H9 (cell line): ENCODE measurements around the gene ENOPH1. TPM values are rescaled to one million over a fixed set of nuclear protein-coding genes. Genes with fewer than 3 reads are reported as not detected.

Experiments
- DNase-seq: peaks from one replicate; pipeline ENCODE4 v3.0.0-alpha.2; 2017
- H2AFZ ChIP-seq: one replicate; pipeline ENCODE4 v1.6.1; 2013; ENCODE audit warnings: mild to moderate bottlenecking, low read length, control low read depth, moderate library complexity
- H2AK5ac ChIP-seq: 2 replicates; pipeline ENCODE4 v1.6.1; 2013; ENCODE audit warnings: low read length, control low read depth, mixed read lengths; ENCODE audit not compliant: insufficient read length
- H2BK120ac ChIP-seq: one replicate; pipeline ENCODE4 v1.6.1; 2013; ENCODE audit warnings: low read depth, mild to moderate bottlenecking, low read length, control low read depth, inconsistent platforms; ENCODE audit not compliant: poor library complexity, severe bottlenecking
- H2BK12ac ChIP-seq: 2 replicates; pipeline ENCODE4 v1.6.1; 2013; ENCODE audit warnings: low read length, control low read depth, mixed read lengths, low read depth; ENCODE audit not compliant: insufficient read length
- H2BK15ac ChIP-seq: 2 replicates; pipeline ENCODE4 v1.6.1; 2013; ENCODE audit warnings: low read depth, low read length, control low read depth
- H2BK20ac ChIP-seq: one replicate; pipeline ENCODE4 v1.6.1; 2013; ENCODE audit warnings: low read depth, mild to moderate bottlenecking, low read length, control low read depth, inconsistent platforms; ENCODE audit not compliant: poor library complexity, severe bottlenecking
- H2BK5ac ChIP-seq: 2 replicates; pipeline ENCODE4 v1.6.1; 2013; ENCODE audit warnings: low read length, control low read depth, mixed read lengths; ENCODE audit not compliant: insufficient read length
- H3K14ac ChIP-seq: 2 replicates; pipeline ENCODE4 v1.6.1; 2013; ENCODE audit warnings: low read length, control low read depth; ENCODE audit not compliant: insufficient read depth
- H3K18ac ChIP-seq: 2 replicates; pipeline ENCODE4 v1.6.1; 2013; ENCODE audit warnings: low read depth, mild to moderate bottlenecking, mixed read lengths, low read length, control low read depth; ENCODE audit not compliant: insufficient read length
- H3K23ac ChIP-seq: 2 replicates; pipeline ENCODE4 v1.6.1; 2013; ENCODE audit warnings: low read length, control low read depth, mixed read lengths, low read depth; ENCODE audit not compliant: insufficient read length
- H3K23me2 ChIP-seq: 2 replicates; pipeline ENCODE4 v1.6.1; 2013; ENCODE audit warnings: low read depth, mild to moderate bottlenecking, mixed read lengths, low read length, control low read depth; ENCODE audit not compliant: insufficient read length, poor library complexity, severe bottlenecking
- H3K27ac ChIP-seq: 2 replicates; pipeline ENCODE4 v1.5.1; 2013; ENCODE audit warnings: low read length, control low read depth, mixed read lengths, low read depth; ENCODE audit not compliant: insufficient read length
- H3K27me3 ChIP-seq: 2 replicates; pipeline ENCODE4 v1.6.1; 2013; ENCODE audit warnings: low read length, control low read depth, inconsistent platforms; ENCODE audit not compliant: insufficient read depth
- H3K4ac ChIP-seq: 2 replicates; pipeline ENCODE4 v1.6.1; 2013; ENCODE audit warnings: low read depth, mild to moderate bottlenecking, control low read depth, inconsistent platforms, low read length, moderate library complexity
- H3K4me1 ChIP-seq: 2 replicates; pipeline ENCODE4 v1.6.1; 2013; ENCODE audit warnings: low read length, control low read depth, inconsistent platforms; ENCODE audit not compliant: insufficient read depth
- H3K4me2 ChIP-seq: 2 replicates; pipeline ENCODE4 v1.6.1; 2013; ENCODE audit warnings: low read length, control low read depth, mixed read lengths; ENCODE audit not compliant: insufficient read length, insufficient read depth
- H3K56ac ChIP-seq: 2 replicates; pipeline ENCODE4 v1.6.1; 2013; ENCODE audit warnings: low read depth, mild to moderate bottlenecking, mixed read lengths, low read length, control low read depth; ENCODE audit not compliant: insufficient read length
- H3K79me1 ChIP-seq: 2 replicates; pipeline ENCODE4 v1.6.1; 2013; ENCODE audit warnings: low read depth, mild to moderate bottlenecking, moderate library complexity, low read length, control low read depth, inconsistent platforms; ENCODE audit not compliant: insufficient read depth, poor library complexity, severe bottlenecking
- H3K79me2 ChIP-seq: 2 replicates; pipeline ENCODE4 v1.6.1; 2013; ENCODE audit warnings: low read length, control low read depth, inconsistent platforms; ENCODE audit not compliant: insufficient read depth
- H3K9ac ChIP-seq: 2 replicates; pipeline ENCODE4 v1.6.1; 2013; ENCODE audit warnings: low read length, control low read depth, mixed read lengths; ENCODE audit not compliant: insufficient read length; ENCODE audit errors: extremely low read depth
- H3K9me3 ChIP-seq: one replicate; pipeline ENCODE4 v1.6.1; 2013; ENCODE audit warnings: low read depth, low read length, inconsistent platforms; ENCODE audit not compliant: control insufficient read depth
- H3T11ph ChIP-seq: one replicate; pipeline ENCODE4 v1.6.1; 2013; ENCODE audit warnings: mild to moderate bottlenecking, low read length, control low read depth, inconsistent platforms
- H4K20me1 ChIP-seq: one replicate; pipeline ENCODE4 v1.6.1; 2013; ENCODE audit not compliant: control insufficient read depth, insufficient read length, insufficient read depth
- H4K5ac ChIP-seq: 2 replicates; pipeline ENCODE4 v1.6.1; 2013; ENCODE audit warnings: low read depth, mild to moderate bottlenecking, mixed read lengths, low read length, control low read depth; ENCODE audit not compliant: insufficient read length
- H4K8ac ChIP-seq: replicated peaks from 2 replicates; pipeline ENCODE4 v1.6.1; 2013; ENCODE audit warnings: low read length, control low read depth, mixed read lengths, low read depth; ENCODE audit not compliant: insufficient read length
- H4K91ac ChIP-seq: 2 replicates; pipeline ENCODE4 v1.6.1; 2013; ENCODE audit warnings: low read depth, mild to moderate bottlenecking, moderate library complexity, mixed read lengths, low read length, control low read depth; ENCODE audit not compliant: insufficient read length
- H3K27ac Mint-ChIP-seq, 3 experiments: 2 replicates in 2 of 3; 3 replicates in 1 of 3; pipeline ENCODE4 v1.8.0; 2020 to 2021; ENCODE audit warnings: mixed read lengths in 3 of 3, mild to moderate bottlenecking in 1 of 3, moderate library complexity in 1 of 3
- H3K27me3 Mint-ChIP-seq: 2 replicates; pipeline ENCODE4 v1.8.0; 2021; ENCODE audit warnings: low read depth, mild to moderate bottlenecking, moderate library complexity, mixed read lengths
- H3K36me3 Mint-ChIP-seq, 3 experiments: 2 replicates in 2 of 3; 3 replicates in 1 of 3; pipeline ENCODE4 v1.8.0; 2020 to 2021; ENCODE audit warnings: low read depth in 3 of 3, mixed read lengths in 3 of 3; ENCODE audit not compliant: insufficient read depth in 1 of 3
- H3K4me1 Mint-ChIP-seq, 2 experiments: 2 replicates each; pipeline ENCODE4 v1.8.0; 2020; ENCODE audit warnings: mixed read lengths in 2 of 2
- H3K4me3 Mint-ChIP-seq, 2 experiments: 2 replicates in 1 of 2; 3 replicates in 1 of 2; pipeline ENCODE4 v1.8.0; 2020 to 2021; ENCODE audit warnings: mild to moderate bottlenecking in 2 of 2, mixed read lengths in 2 of 2, moderate library complexity in 1 of 2
- H3K9me3 Mint-ChIP-seq, 2 experiments: 2 replicates in 1 of 2; 3 replicates in 1 of 2; pipeline ENCODE4 v1.8.0; 2020; ENCODE audit warnings: mild to moderate bottlenecking in 2 of 2, mixed read lengths in 2 of 2, moderate library complexity in 1 of 2
- CTCF ChIP-seq: fragments of 200-600 bp; sonication (generic); conservative IDR thresholded peaks from 3 replicates; pipeline ENCODE4 v1.8.0; 2021; ENCODE audit warnings: antibody characterized with exemption, mild to moderate bottlenecking
- WGBS: extraction: QIAGEN DNeasy Blood & Tissue Kit; methylation state at CpG from one replicate; pipeline ENCODE4 v1.1.7; 2013; ENCODE audit warnings: missing lambda C conversion rate, low lambda C conversion rate, mixed read lengths; ENCODE audit not compliant: insufficient read length; ENCODE audit errors: extremely low coverage; 5-methylcytosine and 5-hydroxymethylcytosine counted together
- total RNA-seq: library from RNA; stranded (reverse); gene quantifications from 2 replicates; pipeline ENCODE4 v1.2.1, GENCODE V29; 2021

The ENOPH1 gene
- total RNA-seq, 1 experiment from 2014 or later: 62.4 TPM

GRCh38 chr4:82423245-82424054, 6.9 kb upstream of the ENOPH1 start:
- Mint-ChIP-seq H3K4me3 (peak overlapping the region in 1 of 2 experiments; percentile 41; a peak in 2 of 5 replicates), H3K27me3 (no peaks in the 10 kb centered on the region; the same call in 1 of the 2 replicates), H3K4me1 (peaks cover 18 to 20% of the 10 kb centered on the region in 2 experiments), H3K27ac (peak overlapping the region in 2 of 3 experiments; percentile 20 to 84; a peak in 3 of 7 replicates), H3K9me3 (no peaks in the 10 kb centered on the region), H3K36me3 (peaks cover 48 to 57% (median 49%) of the 10 kb centered on the region in 3 experiments)
- Histone ChIP-seq H3K27ac (no peak overlapping the region), H4K5ac (no peak overlapping the region), H3K4ac (no peak overlapping the region), H3K9me3 (no peaks in the 10 kb centered on the region), H4K91ac (no peak overlapping the region), H3K56ac (no peak overlapping the region), H3K18ac (no peak overlapping the region), H3K27me3 (no peaks in the 10 kb centered on the region), H2AK5ac (no peak overlapping the region), H3K79me2 (peaks cover 15% of the 10 kb centered on the region), H3K79me1 (no peaks in the 10 kb centered on the region), H4K8ac (no peak overlapping the region), H2BK120ac (no peak overlapping the region), H2BK20ac (no peak overlapping the region), H2BK5ac (no peak overlapping the region), H2BK15ac (no peak overlapping the region), H2AFZ (no peak overlapping the region), H3K14ac (no peak overlapping the region), H3K4me2 (no peak overlapping the region), H3K23me2 (peaks cover 6% of the 10 kb centered on the region), H3K9ac (no peak overlapping the region), H3T11ph (no peak overlapping the region), H3K4me1 (no peaks in the 10 kb centered on the region), H4K20me1 (no peaks in the 10 kb centered on the region), H2BK12ac (no peak overlapping the region), H3K23ac (no peak overlapping the region)
- WGBS: 100% methylated on average over 1 of the region's 7 CpGs
- no peak for DNase-seq
- no peak for TF ChIP-seq CTCF
